IMR-90 (cell line): ENCODE results near the gene MDP1. TPM values are rescaled to one million over a fixed set of nuclear protein-coding genes. Genes with fewer than 3 reads are reported as not detected.

Experiments
- ATAC-seq: fragments of 200-7000 bp; cut with Tn5 transposase; 2 replicates; pipeline ENCODE4 v1.9.1; 2020; ENCODE audit warnings: low read depth, mild to moderate bottlenecking, moderate library complexity
- BruUV-seq: library from RNA; stranded (reverse); fragments of 400-500 nt; replicated peaks from 2 replicates; lab custom pipeline; 2021; lab: Mats Ljungman, UMichigan
- CTCF ChIA-PET: fragments of 300-600 bp; formaldehyde crosslinking; extraction: SDS; loops from one replicate; lab custom pipeline; 2021; ENCODE audit warnings: antibody characterized with exemption; lab: Yijun Ruan, JAX
- POLR2A ChIA-PET: fragments of 300-600 bp; sonication (Branson Sonifier 250); formaldehyde crosslinking; loops from one replicate; lab custom pipeline; 2022; ENCODE audit warnings: antibody characterized with exemption; ENCODE audit not compliant: unreplicated experiment; lab: Charles Lee
- DNase-seq: peaks from one replicate; pipeline ENCODE4 v3.0.0; 2013
- H2AFZ ChIP-seq: replicated peaks from 2 replicates; pipeline ENCODE3; 2013; ENCODE audit warnings: low read length, mild to moderate bottlenecking; ENCODE audit not compliant: poor library complexity
- H2AK5ac ChIP-seq: 2 replicates; pipeline ENCODE4 v1.6.1; 2013; ENCODE audit warnings: low read depth, low read length, inconsistent platforms
- H2AK9ac ChIP-seq: replicated peaks from 2 replicates; pipeline ENCODE3; 2013; ENCODE audit warnings: mild to moderate bottlenecking, low read depth, low read length, moderate library complexity; ENCODE audit not compliant: poor library complexity
- H2BK120ac ChIP-seq: 2 replicates; pipeline ENCODE4 v1.6.1; 2013; ENCODE audit warnings: low read depth, low read length, inconsistent platforms
- H2BK15ac ChIP-seq: 3 replicates; pipeline ENCODE4 v1.6.1; 2013; ENCODE audit warnings: low read depth, low read length, inconsistent platforms
- H2BK20ac ChIP-seq: 2 replicates; pipeline ENCODE4 v1.6.1; 2013; ENCODE audit warnings: low read depth, mild to moderate bottlenecking, inconsistent platforms, low read length, moderate library complexity
- H2BK5ac ChIP-seq: 2 replicates; pipeline ENCODE4 v1.6.1; 2013; ENCODE audit warnings: mild to moderate bottlenecking, low read depth, low read length, inconsistent platforms; ENCODE audit not compliant: poor library complexity, severe bottlenecking
- H3K14ac ChIP-seq: replicated peaks from 2 replicates; pipeline ENCODE4 v1.6.1; 2013; ENCODE audit warnings: low read depth, low read length, inconsistent platforms
- H3K18ac ChIP-seq: 2 replicates; pipeline ENCODE4 v1.6.1; 2013; ENCODE audit warnings: low read depth, low read length, control low read depth
- H3K23ac ChIP-seq: 2 replicates; pipeline ENCODE4 v1.6.1; 2013; ENCODE audit warnings: low read depth, low read length, inconsistent platforms
- H3K27ac ChIP-seq: 2 replicates; pipeline ENCODE4 v1.5.1; 2013; ENCODE audit warnings: mild to moderate bottlenecking, control low read depth, low read length; ENCODE audit not compliant: insufficient read depth
- H3K27me3 ChIP-seq: 2 replicates; pipeline ENCODE4 v1.6.1; 2013; ENCODE audit warnings: low read length; ENCODE audit not compliant: control insufficient read depth, insufficient read depth
- H3K36me3 ChIP-seq: 2 replicates; pipeline ENCODE4 v1.6.1; 2013; ENCODE audit warnings: low read length, mixed read lengths; ENCODE audit not compliant: control insufficient read depth, insufficient read depth
- H3K4ac ChIP-seq: 2 replicates; pipeline ENCODE4 v1.6.1; 2013; ENCODE audit warnings: low read depth, low read length, inconsistent platforms
- H3K4me1 ChIP-seq: 2 replicates; pipeline ENCODE4 v1.6.1; 2013; ENCODE audit warnings: low read length, mixed read lengths; ENCODE audit not compliant: control insufficient read depth, insufficient read depth
- H3K4me2 ChIP-seq: 2 replicates; pipeline ENCODE4 v1.6.1; 2013; ENCODE audit warnings: low read depth, mild to moderate bottlenecking, control low read depth, low read length, moderate library complexity
- H3K4me3 ChIP-seq: 2 replicates; pipeline ENCODE4 v1.5.1; 2013; ENCODE audit warnings: low read depth, mild to moderate bottlenecking, control low read depth, low read length, moderate library complexity; ENCODE audit not compliant: insufficient read depth
- H3K56ac ChIP-seq: 2 replicates; pipeline ENCODE4 v1.6.1; 2013; ENCODE audit warnings: low read length, inconsistent platforms; ENCODE audit not compliant: insufficient read depth; ENCODE audit errors: extremely low read depth
- H3K79me1 ChIP-seq, 2 experiments: 2 replicates each; pipeline ENCODE4 v1.6.1; 2013; ENCODE audit warnings: low read length in 2 of 2, inconsistent platforms in 1 of 2, low read depth in 1 of 2
- H3K9ac ChIP-seq: 2 replicates; pipeline ENCODE4 v1.6.1; 2013; ENCODE audit warnings: low read depth, low read length, control low read depth
- H3K9me1 ChIP-seq: 2 replicates; pipeline ENCODE4 v1.6.1; 2013; ENCODE audit warnings: low read length, inconsistent platforms; ENCODE audit not compliant: insufficient read depth
- H3K9me3 ChIP-seq: 2 replicates; pipeline ENCODE4 v1.6.1; 2013; ENCODE audit warnings: low read length; ENCODE audit not compliant: control insufficient read depth, insufficient read depth
- H4K20me1 ChIP-seq: 2 replicates; pipeline ENCODE4 v1.6.1; 2013; ENCODE audit warnings: low read length, inconsistent platforms; ENCODE audit not compliant: insufficient read depth
- H4K5ac ChIP-seq: 2 replicates; pipeline ENCODE4 v1.6.1; 2013; ENCODE audit warnings: mild to moderate bottlenecking, low read depth, low read length, control low read depth
- H4K8ac ChIP-seq, 2 experiments: 2 replicates each; pipeline ENCODE4 v1.6.1; 2013; ENCODE audit warnings: low read depth in 2 of 2, low read length in 2 of 2, control low read depth in 1 of 2, inconsistent platforms in 1 of 2
- H4K91ac ChIP-seq: 2 replicates; pipeline ENCODE4 v1.6.1; 2013; ENCODE audit warnings: low read depth, low read length, inconsistent platforms; ENCODE audit not compliant: insufficient read depth
- BHLHE40 ChIP-seq: fragments of 150-350 bp; IDR thresholded peaks from 2 replicates; pipeline ENCODE4 v1.6.1; 2016; ENCODE audit warnings: mild to moderate bottlenecking, low read depth, low read length
- CEBPB ChIP-seq: IDR thresholded peaks from 2 replicates; pipeline ENCODE4 v1.6.1; 2012; ENCODE audit warnings: low read depth, low read length, improper control_type of control experiment
- CHD1 ChIP-seq: IDR thresholded peaks from 2 replicates; pipeline ENCODE4 v1.6.1; 2012; ENCODE audit warnings: low read depth, low read length, improper control_type of control experiment
- ELK1 ChIP-seq: fragments of 150-350 bp; IDR thresholded peaks from 2 replicates; pipeline ENCODE4 v1.6.1; 2016; ENCODE audit warnings: low read depth, mild to moderate bottlenecking, low read length, moderate library complexity, borderline replicate concordance
- FOS ChIP-seq: fragments of 150-350 bp; IDR thresholded peaks from 2 replicates; pipeline ENCODE4 v1.6.1; 2016; ENCODE audit warnings: low read depth, low read length
- MAFK ChIP-seq: IDR thresholded peaks from 2 replicates; pipeline ENCODE4 v1.6.1; 2012; ENCODE audit warnings: low read depth, low read length, improper control_type of control experiment
- MAZ ChIP-seq: IDR thresholded peaks from 2 replicates; pipeline ENCODE4 v1.6.1; 2012; ENCODE audit warnings: low read depth, mild to moderate bottlenecking, low read length, improper control_type of control experiment, moderate library complexity, borderline replicate concordance
- POLR2A ChIP-seq: IDR thresholded peaks from 2 replicates; pipeline ENCODE4 v1.6.1; 2012; ENCODE audit warnings: mild to moderate bottlenecking, low read depth, low read length
- RCOR1 ChIP-seq: IDR thresholded peaks from 2 replicates; pipeline ENCODE4 v1.6.1; 2012; ENCODE audit warnings: mild to moderate bottlenecking, low read length, improper control_type of control experiment; ENCODE audit not compliant: insufficient replicate concordance
- SMC3 ChIP-seq: fragments of 150-350 bp; IDR thresholded peaks from 2 replicates; pipeline ENCODE4 v1.6.1; 2016; ENCODE audit warnings: low read depth, mild to moderate bottlenecking, antibody characterized with exemption, low read length, moderate library complexity
- WGBS, 2 experiments: methylation state at CpG; one replicate each; pipeline versions ENCODE4 v1.1.5 to v1.1.7; 2013; ENCODE audit warnings: missing lambda C conversion rate in 2 of 2; ENCODE audit not compliant: insufficient read length in 1 of 2; ENCODE audit errors: extremely low coverage in 2 of 2; 5-methylcytosine and 5-hydroxymethylcytosine counted together
- dilution Hi-C: fragments of 300-500 bp; cut with HindIII; formaldehyde crosslinking; loops from one replicate; pipeline ENCODE4 v1.14.3; 2018; ENCODE audit warnings: low sequenced_read_pairs; ENCODE audit not compliant: unreplicated experiment
- in situ Hi-C: fragments of 300-500 bp; cut with MboI; formaldehyde crosslinking; loops from 3 replicates; pipeline ENCODE4 v1.14.3; 2019; ENCODE audit warnings: low sequenced_read_pairs, inconsistent platforms, mixed read lengths
- intact Hi-C: fragments of 100-400 bp; cut with micrococcal nuclease; formaldehyde crosslinking; loops from 2 replicates; pipeline ENCODE4 v1.10.0; 2022
- polyA plus RNA-seq, 3 experiments: library from polyadenylated mRNA; depleted of rRNA; stranded (reverse); fragments of >200 nt; gene quantifications; 2 replicates each; pipeline ENCODE4 v1.2.3, GENCODE V29; 2012; ENCODE audit warnings: low replicate concordance in 1 of 3
- total RNA-seq: library from RNA; depleted of rRNA; stranded (reverse); fragments of >200 nt; gene quantifications from 2 replicates; pipeline ENCODE4 v1.2.3, GENCODE V29; 2012
- TF ChIP-seq, protein P1 (sequence below): fragments of 150-350 bp; IDR thresholded peaks from 2 replicates; pipeline ENCODE4 v1.6.1; 2017; ENCODE audit warnings: mild to moderate bottlenecking, antibody characterized with exemption, low read length, low read depth
- TF ChIP-seq, protein P2 (sequence below): conservative IDR thresholded peaks from 2 replicates; pipeline ENCODE4 v1.5.1; 2012; ENCODE audit warnings: mild to moderate bottlenecking, low read depth, low read length, improper control_type of control experiment

Gene MDP1
- total and polyA plus RNA-seq, 2 of the 4 experiments (the other 2 are of a cell fraction): 15.1 to 17.8 TPM

GRCh38 chr14:24186831-24187538, 28.9 kb downstream of the MDP1 start:
- ChIA-PET CTCF (no interaction called here), POLR2A (no interaction called here)
- WGBS, 2 experiments: 100% methylated on average over 3 of the region's 10 CpGs; no CpG with 5 or more reads in 1 of the 2 experiments
- TF ChIP-seq, protein P1, sequence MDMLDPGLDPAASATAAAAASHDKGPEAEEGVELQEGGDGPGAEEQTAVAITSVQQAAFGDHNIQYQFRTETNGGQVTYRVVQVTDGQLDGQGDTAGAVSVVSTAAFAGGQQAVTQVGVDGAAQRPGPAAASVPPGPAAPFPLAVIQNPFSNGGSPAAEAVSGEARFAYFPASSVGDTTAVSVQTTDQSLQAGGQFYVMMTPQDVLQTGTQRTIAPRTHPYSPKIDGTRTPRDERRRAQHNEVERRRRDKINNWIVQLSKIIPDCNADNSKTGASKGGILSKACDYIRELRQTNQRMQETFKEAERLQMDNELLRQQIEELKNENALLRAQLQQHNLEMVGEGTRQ: no peak
- TF ChIP-seq ELK1: no peak
- TF ChIP-seq POLR2A: no peak
- no peak for TF ChIP-seq RCOR1
- no peak for TF ChIP-seq MAZ
- no peak for TF ChIP-seq MAFK
- TF ChIP-seq, protein P2, sequence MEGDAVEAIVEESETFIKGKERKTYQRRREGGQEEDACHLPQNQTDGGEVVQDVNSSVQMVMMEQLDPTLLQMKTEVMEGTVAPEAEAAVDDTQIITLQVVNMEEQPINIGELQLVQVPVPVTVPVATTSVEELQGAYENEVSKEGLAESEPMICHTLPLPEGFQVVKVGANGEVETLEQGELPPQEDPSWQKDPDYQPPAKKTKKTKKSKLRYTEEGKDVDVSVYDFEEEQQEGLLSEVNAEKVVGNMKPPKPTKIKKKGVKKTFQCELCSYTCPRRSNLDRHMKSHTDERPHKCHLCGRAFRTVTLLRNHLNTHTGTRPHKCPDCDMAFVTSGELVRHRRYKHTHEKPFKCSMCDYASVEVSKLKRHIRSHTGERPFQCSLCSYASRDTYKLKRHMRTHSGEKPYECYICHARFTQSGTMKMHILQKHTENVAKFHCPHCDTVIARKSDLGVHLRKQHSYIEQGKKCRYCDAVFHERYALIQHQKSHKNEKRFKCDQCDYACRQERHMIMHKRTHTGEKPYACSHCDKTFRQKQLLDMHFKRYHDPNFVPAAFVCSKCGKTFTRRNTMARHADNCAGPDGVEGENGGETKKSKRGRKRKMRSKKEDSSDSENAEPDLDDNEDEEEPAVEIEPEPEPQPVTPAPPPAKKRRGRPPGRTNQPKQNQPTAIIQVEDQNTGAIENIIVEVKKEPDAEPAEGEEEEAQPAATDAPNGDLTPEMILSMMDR: no peak
- no peak for TF ChIP-seq BHLHE40
- no peak for TF ChIP-seq FOS
- TF ChIP-seq CEBPB: no peak
- TF ChIP-seq CHD1: no peak
- no peak for TF ChIP-seq SMC3
- ATAC-seq (no peak), DNase-seq (no peak)
- Histone ChIP-seq H3K23ac (no peak overlapping the region), H2AK9ac (peak overlapping the region; percentile 99), H4K20me1 (no peaks in the 10 kb centered on the region), H2AFZ (no peak overlapping the region), H4K5ac (no peak overlapping the region), H2BK5ac (no peak overlapping the region), H3K27ac (no peak overlapping the region), H2BK120ac (no peak overlapping the region), H3K18ac (no peak overlapping the region), H4K91ac (no peak overlapping the region), H3K9me1 (peaks cover 18% of the 10 kb centered on the region), H2BK15ac (no peak overlapping the region), H3K4me1 (peaks cover 4% of the 10 kb centered on the region), H3K4ac (no peak overlapping the region), H3K56ac (no peak overlapping the region), H3K9me3 (no peaks in the 10 kb centered on the region), H3K4me3 (no peak overlapping the region), H2BK20ac (no peak overlapping the region), H3K9ac (no peak overlapping the region), H3K27me3 (no peaks in the 10 kb centered on the region), H3K36me3 (peaks cover 54% of the 10 kb centered on the region), H3K4me2 (no peak overlapping the region), H3K79me1 (peaks cover 17 to 59% of the 10 kb centered on the region in 2 experiments), H2AK5ac (no peak overlapping the region), H3K14ac (no peak overlapping the region), H4K8ac (no peak overlapping the region)
- no TSS peak for BruUV-seq
- in situ Hi-C loops (no loop called here), dilution Hi-C loops (no loop called here), intact Hi-C loops (no loop called here)
